DMS 273 (cell line): Measurements from ENCODE around the gene APOC3.
"Not testable (repeated sequence)": the region's sequence is repeated elsewhere in the genome, so short reads cannot be mapped to it uniquely, and the experiment has no call there.

Source experiments
- DNase-seq: peaks from one replicate; lab custom pipeline; 2025; ENCODE audit not compliant: unreplicated experiment; lab: John Stamatoyannopoulos, UW

Gene APOC3

DNA sequence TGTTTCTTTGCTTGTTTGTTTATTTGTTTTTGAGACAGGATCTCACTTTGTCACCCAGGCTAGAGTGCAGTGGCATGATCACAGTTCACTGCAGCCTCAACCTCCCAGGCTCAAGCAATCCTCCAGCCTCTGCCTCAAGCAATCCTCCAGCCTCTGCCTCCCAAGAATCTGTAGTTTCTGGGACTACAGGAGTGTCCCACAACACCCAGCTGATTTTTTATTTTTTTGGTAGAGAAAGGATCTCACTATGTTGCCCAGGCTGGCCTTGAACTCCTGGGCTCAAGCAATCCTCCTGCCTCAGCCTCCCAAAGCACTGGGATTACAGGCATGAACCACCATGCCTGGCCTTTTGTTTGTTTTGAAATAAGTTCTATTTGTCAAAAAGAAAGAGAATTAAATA is 28.0 kb upstream of the APOC3 start:
- DNase-seq, result not testable (repeated sequence)

DNA sequence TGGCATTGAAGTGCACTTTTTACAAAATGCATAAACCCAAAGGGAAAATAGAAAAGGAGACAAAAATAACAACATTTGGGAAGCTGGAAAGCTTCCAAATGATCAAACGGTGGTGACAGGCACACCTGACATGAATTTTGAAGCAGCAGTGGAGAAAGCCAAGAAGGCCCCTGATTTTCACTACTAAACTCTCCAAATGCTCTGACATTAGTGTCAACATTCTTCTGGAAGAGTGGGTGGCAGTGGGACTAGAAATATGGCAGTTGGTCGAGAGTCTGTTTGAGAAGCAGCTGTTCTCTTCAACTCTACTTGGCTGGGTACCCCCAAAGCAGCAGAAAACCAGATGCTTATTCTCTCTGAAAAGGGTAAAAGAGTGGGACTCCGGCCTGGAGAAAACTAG is 25.7 kb upstream of the APOC3 start:
- no peak for DNase-seq

DNA sequence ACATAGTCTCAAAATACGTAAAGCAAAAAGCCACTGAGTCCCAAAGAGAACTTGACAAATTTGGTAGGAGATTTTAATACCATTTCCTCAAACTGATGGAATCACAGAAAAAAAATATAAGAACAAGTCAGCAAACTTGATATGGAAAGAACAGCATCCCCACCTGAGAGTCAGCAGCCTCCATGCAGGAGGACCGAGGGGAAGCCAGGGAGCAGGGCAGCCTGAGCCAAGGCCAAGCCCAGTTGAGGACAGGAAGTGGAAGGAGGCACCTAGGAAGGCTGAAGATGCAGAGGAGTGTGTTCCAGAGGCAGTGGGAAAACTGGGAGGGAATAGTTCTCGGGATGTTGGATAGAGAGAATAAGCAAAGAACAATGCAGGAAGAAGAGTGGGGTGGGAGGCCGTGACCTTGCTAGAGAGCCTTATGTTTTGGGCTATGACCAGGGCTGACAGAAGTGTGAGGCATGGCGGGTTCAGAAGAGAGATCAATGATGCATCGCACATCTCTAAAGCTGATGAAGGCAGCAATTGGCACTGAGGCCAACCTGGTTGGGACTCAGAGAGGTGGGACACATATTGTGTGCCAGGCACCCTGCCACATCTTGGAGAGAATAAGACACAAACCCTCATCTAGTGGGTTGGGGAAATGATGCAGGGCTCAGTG is 22.0 kb upstream of the APOC3 start:
- no peak for DNase-seq

DNA sequence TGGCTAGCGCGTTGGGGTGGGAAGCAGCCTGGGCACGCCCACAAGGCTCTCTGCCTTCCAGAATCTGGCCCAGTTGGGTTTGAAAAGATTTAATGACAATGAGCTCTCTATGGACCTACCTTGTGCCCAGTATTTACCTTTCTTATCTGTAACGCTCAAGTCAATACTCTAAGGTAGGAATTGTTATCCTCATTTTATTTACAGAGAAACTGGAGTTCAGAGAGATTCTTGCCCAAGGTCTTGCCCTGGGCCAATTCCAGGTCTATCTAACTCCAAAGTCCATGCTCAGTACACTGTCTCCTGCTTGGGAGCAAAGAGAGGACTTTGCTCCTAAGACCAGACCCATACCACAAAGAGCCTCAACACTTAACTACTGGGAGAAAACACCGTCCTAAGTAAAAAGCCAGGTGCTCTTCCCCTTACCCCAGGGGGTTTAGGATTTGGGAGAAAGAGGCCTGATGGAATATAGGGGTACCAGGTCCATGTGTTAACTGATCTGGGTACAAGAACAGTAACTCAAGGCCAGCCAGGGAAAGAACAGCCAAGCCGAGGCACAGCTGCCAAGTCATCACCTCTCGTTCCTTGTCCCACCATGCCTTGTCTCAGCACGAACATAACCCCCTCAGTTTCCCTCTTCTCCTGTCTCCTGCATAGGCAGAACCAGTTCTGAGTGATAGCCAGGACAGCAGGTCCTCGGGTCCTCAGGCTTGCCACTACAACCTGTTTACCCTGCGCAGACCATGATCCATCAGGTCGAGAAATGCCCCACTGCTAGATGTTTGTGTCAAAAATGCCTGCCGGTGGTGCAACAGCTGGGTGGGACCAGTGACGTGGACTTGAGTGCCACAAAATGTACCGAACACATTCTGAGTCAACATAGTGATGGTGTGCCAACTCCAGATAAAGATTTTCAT is 21.2 kb upstream of the APOC3 start:
- no peak for DNase-seq

DNA sequence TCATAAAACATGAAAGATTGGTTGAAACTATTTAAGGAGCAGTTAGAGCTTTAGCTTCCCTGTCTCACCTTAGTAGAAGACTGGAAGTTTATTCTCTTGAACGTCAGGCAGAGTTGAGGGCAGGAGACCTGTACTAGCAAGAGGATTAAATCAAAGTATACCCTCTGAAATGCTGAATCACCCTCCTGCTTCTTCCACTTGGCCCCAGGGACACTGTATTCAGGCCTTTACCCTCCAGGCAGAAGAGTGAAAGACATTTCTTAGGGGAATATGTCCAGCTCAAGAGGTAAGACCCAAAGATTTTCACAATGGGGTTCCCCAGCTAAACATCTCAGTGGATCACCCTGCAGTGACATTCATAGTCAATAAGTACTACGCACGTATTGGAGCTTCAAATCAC is 18.5 kb upstream of the APOC3 start:
- DNase-seq, result no peak

DNA sequence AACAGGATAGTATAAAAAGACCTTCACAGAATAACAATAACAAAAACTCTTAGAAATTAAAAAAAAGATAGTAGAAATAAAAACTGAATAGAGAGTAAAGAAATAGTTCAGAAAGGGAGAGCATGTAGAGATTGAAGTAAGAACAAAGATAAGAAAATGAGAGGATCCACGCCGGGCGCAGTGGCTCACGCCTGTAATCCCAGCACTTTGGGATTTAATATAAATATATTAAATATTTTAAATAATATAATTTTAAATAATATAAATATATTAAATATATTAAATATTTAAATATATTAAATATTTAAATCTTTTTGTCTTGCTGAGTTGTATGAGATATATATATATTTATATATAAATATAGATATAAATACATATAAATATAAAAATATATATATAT is 17.6 kb upstream of the APOC3 start:
- no peak for DNase-seq

DNA sequence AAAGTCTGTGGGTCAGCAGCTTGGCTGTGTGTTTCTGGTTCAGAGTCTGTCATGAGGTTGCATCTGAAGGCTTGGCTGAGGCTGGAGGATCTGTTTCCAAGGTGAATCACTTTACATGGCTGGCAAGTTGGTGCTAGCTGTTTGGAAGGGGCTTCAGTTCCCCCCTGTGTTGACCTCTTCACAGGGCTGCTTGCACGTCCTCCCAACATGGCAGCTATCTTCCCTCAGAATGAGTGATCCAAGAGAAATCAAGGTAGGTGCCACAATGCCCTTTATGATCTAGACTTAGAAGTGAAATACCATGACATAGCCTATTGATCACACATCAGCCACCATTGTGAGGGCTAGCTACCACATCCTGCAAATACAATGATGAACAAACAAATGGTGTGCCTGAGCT is 16.5 kb upstream of the APOC3 start:
- DNase-seq, result no peak

DNA sequence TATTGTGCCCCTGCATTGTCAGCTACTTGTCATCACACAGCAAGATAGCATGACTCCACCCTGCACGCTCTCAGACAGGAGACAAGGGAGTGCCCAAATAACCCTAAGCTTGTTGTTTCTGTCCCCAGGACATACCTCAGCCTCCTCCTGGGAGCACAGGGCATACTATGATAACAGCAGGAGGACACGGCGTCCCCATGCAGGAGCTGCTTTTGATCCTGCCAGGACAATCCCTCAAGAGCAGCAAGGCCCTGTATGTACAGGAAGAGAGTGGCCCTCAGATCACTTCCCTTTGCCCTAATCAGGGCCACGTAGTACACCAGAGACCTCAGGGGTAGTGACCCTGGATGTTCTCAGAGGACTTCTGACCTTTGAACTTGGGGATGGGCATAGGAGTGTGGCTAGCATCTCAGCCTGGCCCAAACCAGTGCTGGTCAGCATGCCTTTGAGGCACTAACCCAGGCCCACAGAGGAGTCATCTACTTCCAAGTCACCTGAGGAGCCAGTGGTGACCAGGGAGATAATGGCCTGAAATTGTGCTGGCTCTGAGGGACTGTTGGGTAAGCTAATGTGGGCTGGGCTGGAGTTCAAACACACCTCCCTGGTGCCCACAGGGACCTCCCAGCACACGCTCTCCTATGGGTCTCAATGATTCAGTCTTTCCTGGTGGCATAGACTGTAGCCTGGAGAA is 15.8 kb upstream of the APOC3 start:
- DNase-seq, result no peak

DNA sequence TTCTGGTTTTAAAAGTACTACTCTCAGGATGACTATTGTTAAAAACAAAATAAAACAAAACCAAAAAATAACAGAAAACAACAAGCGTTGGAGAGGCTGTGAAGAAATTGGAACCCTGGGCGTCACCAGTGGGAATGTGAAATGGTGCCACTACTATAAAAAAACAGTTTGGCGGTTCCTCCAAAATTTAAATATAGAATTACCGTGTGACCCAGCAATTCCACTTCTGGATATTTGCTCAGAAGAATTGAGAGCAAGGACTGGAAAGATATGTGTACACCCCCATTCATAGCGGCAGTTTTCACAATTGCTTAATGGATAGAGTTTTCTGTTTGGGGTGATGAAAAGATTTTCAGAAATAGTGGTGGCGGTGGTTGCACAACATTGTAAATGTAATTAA is 15.2 kb upstream of the APOC3 start:
- DNase-seq, result no peak

DNA sequence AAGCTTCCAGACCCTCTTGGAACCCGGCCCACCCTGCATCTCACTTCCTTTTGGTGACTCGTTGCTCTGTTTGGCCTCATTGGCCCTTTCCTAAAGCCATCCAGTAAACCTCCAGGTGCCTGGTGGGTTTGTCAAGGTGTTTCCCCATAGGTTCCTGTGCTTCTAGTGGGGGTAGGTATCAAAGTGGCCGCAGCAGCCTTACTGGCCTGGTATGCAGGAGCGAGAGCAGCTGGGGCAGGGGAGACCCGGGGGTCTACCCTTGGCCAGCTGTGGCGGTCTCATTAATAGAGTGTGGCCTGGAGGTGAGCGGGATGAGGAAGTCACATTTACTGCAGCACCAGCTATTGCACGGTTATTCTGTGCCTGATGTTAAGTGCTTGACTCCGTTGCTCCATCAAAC is 10.7 kb upstream of the APOC3 start:
- DNase-seq, result no peak

DNA sequence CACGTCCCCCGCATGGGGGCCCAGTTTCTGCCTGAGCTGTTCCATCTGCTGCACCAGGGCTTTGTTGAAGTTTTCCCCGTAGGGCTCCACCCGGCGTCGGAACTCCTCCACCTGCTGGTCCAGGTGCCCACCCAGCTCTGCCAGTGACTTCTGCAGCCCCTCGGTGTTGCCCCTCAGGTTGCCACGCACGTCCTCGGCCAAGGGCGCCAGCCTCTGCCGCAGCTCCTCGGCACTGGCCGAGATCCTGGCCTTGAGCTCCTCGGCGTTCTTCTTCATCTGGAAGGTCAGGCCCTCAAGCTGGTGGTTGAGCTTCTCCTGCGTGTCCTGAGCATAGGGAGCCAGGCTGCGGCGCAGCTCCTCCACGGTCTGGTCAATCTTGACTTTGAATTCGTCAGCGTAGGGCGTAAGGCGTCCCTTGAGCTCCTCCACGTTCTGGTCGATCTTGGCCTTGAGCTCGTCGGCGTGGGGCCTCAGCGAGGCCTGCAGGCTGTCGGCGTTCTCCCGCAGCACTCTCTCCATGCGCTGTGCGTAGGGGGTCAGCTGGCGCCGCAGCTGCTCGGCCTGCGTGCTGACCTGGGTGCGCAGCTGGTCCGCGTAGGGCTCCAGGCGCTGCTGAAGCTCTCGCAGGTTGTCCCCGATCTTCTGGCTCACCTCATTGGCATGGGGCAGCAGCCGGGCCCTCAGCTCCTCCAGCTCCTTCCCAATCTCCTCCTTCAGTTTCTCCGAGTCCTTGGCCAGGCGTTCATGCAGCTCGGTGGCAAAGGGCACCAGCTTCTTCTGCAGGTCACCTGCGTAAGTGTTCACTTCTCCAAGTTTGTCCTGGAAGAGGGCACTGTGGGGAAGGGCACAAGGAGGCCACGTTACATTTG is 8.4 kb upstream of the APOC3 start:
- no peak for DNase-seq

DNA sequence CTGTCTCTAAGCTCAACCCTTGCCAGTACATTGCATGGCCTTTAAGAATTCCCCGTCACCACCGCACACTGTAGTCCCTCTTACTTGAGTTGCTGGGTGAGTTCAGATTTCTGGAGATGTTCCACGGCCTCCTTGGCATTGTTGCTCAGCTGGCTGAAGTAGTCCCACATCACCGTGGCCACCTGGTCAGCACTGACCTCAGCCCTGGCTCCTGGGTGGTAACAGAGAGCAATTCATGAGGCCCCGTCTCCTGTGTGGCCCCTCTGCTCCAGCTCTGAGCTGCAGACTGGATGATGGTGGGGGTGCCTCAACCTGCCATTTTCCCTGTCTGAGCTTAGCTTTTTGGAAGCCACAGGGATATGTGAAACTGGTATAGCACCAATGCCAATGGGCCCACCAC is 7.1 kb upstream of the APOC3 start:
- DNase-seq, result no peak

DNA sequence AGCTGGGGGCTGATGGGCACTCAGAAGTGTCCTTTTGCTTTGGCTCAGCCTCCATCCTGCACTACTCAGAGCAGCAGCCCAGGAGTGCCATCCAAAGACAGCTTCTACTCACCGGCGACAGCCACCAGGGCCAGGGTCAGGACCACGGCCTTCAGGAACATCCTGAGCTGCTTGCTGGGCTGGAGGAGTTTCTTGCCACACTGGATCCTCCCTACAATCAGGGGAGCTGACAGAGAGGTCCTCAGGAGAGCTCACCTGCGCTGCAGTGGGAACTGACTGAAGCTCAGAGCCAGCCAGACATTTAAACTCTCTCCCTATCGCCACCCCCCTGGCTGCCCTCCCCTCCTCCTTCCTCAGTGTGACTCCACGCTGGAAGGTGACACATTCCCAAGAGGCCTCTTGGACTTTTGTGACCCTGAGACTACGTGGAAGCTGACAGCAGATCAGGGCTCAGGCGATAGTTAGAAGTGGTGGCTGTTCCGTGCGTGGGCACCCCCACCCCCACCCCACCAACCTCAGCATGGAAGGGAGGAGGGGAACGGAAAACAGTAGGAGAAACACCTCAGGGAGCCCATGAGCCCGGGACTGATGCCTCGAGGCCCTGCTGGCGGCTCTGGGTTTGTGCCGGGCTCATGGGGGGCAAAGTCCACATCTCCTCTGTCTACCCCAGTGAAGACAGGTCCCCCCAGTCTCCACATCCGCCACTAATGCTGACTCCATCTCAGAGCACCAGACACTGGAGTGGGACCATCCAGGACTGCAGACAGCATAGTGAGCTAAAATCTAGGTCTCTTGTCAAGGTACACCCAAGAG is 6.5 kb upstream of the APOC3 start, which contains the start of gene APOA4:
Gene APOA4, minus strand, starts transcription at position 274 of the 813 bp plus-strand sequence. Its CDS starts 113 bp downstream, at position 161.
- DNase-seq, result no peak

DNA sequence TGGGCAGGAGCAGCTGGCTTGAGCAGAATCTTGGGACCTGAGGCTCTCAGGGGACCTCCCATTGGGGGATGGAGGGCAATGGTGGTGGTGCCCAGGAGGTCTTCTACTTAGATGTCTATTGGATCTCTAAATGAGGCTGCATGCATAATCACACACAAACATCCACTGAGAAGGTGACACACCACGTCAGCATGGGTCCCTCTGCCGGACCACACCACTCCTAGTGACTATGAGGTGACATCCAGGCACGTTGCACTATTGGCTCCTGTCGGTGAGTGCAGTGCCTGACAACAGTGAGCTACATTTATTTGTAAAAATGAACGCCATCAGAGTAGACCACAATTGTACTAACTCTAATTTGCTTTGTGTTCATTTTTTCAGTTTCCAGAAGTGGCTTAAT is 4.3 kb upstream of the APOC3 start:
- no peak for DNase-seq

DNA sequence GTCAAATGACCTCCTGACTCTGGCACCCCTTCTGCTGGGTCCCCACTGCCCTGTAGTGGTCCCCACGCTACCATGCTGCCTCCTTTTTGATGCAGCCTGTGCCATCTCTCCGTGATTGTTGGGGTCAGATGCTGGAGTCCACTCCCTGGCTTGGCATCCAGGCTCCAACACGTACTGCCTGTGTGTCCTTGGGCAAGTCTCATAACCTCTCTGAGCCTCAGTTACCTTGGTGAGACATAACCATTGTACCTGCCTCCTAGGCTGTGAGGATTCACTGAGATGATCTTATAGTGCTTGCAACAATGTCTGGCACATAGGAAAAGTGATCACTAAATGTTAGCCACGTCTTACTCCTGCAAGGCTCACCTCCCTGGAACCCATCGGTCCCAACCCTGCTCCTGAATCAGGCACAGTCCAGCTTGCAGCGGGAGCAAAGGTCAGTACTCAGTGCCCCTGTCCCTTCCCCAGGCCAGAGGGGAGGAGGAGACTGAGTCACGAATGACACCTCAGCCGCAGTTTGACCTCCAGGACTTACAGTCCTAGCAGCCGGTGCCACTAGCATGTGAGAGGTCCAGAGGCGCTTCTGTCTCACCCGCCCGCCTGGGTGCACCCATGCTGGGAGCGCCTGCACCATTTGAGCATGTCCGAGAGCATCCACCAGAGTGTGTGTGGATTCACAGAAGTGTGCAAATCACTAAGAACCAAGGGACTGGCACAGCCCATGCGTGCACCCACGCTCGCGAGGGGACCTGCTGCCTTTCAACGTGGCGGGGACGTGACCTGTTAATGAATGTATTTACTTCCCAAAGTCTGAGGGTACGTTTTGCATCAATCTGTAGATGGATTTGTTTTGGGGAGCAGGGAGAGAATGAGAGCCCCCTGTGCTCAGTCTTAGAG is 3.6 kb upstream of the APOC3 start:
- DNase-seq, result no peak

DNA sequence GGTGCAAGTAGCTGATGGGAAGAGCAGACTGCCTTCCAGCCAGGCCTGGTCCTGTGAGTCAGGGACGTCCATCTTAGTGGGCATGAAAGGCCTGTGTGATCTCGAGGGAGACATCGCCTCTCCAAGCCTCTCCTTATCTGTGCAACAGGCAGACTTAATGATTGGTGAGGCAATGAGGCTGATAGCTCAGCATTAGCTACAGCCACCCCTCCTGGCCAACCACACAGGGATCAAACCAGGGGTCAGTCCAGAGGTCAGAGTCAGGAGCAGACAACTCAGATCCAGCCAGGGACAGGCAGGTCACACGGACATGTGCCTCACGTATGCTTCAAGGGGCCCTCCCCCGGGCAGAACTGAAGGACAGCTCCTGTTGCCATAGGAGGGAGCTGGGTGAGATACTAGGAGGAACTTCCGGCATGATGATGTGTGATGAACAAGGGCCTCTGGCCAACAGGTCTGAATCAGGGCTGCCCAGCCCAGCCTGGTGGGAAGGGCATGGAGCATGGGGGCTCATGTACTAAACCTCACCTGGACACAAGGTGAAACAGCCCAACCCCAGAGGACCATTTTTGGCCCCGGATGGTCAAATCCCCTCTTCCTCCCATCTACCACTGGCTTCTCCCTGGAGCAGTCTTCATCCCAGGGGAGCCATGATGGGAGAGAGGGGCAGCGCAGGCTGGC is 2.8 kb upstream of the APOC3 start:
- DNase-seq, result no peak

DNA sequence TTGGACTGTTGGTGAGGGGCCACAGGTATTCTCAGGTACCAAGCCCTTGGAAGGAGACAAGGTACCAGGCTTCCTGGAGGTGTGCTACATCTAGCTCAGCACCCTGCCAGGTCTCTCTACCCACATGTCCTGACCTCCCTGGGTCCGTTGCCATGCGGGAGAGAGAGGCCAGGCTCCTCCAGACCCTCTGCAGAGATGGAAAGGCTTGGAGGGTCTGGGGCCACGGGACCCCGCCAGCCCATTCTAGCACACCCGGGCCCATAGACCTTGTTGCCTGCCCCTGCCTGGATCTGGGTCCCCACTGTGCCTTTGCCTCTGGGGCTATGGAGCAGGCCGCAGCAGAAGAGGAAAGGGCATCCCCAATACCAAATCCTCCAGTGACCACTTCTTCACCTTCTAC is 2.2 kb upstream of the APOC3 start:
- DNase-seq, result no peak
